NB4 (cell line): Measurements from ENCODE around the gene OR2A42.
"Not testable (repeated sequence)": the region's sequence is repeated elsewhere in the genome, so short reads cannot be mapped to it uniquely, and the experiment has no call there.

ENCODE experiments used
- MYC ChIP-seq: IDR thresholded peaks from 2 replicates; pipeline ENCODE4 v1.6.1; 2011; ENCODE audit warnings: low read depth, low read length
- POLR2A ChIP-seq: IDR thresholded peaks from 2 replicates; pipeline ENCODE4 v1.6.1; 2011; ENCODE audit warnings: mild to moderate bottlenecking; ENCODE audit not compliant: insufficient read length; ENCODE audit errors: extremely low read depth
- TF ChIP-seq, protein P1 (sequence below): IDR thresholded peaks from one replicate; pipeline ENCODE4 v1.5.1; 2012; ENCODE audit warnings: low read depth, low read length
- TF ChIP-seq, protein P2 (sequence below): IDR thresholded peaks from 2 replicates; pipeline ENCODE4 v1.6.1; 2011; ENCODE audit warnings: low read depth, low read length

- TF ChIP-seq, protein P1, sequence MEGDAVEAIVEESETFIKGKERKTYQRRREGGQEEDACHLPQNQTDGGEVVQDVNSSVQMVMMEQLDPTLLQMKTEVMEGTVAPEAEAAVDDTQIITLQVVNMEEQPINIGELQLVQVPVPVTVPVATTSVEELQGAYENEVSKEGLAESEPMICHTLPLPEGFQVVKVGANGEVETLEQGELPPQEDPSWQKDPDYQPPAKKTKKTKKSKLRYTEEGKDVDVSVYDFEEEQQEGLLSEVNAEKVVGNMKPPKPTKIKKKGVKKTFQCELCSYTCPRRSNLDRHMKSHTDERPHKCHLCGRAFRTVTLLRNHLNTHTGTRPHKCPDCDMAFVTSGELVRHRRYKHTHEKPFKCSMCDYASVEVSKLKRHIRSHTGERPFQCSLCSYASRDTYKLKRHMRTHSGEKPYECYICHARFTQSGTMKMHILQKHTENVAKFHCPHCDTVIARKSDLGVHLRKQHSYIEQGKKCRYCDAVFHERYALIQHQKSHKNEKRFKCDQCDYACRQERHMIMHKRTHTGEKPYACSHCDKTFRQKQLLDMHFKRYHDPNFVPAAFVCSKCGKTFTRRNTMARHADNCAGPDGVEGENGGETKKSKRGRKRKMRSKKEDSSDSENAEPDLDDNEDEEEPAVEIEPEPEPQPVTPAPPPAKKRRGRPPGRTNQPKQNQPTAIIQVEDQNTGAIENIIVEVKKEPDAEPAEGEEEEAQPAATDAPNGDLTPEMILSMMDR: not testable (repeated sequence)
- TF ChIP-seq POLR2A, MYC: not testable (repeated sequence)
- TF ChIP-seq, protein P2, sequence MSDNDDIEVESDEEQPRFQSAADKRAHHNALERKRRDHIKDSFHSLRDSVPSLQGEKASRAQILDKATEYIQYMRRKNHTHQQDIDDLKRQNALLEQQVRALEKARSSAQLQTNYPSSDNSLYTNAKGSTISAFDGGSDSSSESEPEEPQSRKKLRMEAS: not testable (repeated sequence)
These were observed 44.1 kb downstream of the OR2A42 start, which contains the start of gene ARHGEF35 for GRCh38 chr7:144195212-144195872.
